Stimulated activated CD8-positive, alpha-beta memory T cell treated with anti-CD3 and anti-CD28 coated beads, Interleukin-7, amount 100 ng/mL, for 24 hours (primary cell): ENCODE data around the gene MRPS23.

Experiments
- DNase-seq: peaks from one replicate; pipeline ENCODE4 v3.0.0-alpha.2; 2020; ENCODE audit warnings: low read depth

MRPS23 gene

DNA sequence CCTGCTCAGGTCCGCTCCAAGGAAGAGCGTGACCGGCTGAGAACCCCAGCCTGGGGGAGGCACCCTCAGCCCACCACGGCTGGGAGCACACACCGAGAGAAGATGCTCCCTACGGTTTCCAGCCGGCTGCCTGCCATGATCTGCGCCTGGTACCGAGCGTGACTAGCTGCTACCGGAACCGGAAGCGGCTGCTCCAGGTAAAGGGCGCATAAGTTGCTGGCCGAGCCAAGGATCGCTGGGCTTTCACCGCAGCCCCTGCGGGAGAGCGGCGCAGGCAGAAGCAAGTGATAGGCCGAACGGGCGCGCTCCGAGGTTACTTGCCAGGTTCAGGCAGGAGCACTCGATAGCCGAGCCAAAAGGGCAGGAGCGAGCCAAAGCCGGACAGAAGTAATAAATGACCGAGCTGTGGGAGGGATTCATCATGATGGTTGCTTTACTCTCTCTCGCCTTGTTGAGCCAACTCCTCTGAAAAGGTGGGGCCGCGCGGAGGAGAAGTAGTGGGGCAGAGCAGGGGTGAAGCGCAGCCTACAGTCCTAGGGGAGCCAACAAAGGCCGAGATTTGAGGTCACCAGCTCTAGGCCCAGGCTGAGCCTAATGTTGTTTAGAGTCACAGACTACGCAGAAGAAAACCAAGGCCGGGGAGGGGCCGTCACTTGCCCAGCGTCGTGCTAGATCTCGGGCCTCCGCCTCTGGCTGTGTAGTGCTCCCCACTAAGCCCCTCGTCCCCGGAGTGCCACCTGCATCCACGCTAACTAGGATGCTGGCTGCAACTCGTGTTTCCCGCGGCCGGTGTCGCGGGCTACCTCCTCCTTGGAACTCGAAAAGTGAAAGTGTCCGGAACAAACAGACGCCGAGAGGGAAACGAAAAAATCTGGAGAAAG is at the start of gene MRPS23:
MRPS23 (minus strand) TSS at position 171 of the 881 bp plus-strand sequence; CDS start at position 137, 34 bp downstream.
- peak; percentile 89 for DNase-seq

DNA sequence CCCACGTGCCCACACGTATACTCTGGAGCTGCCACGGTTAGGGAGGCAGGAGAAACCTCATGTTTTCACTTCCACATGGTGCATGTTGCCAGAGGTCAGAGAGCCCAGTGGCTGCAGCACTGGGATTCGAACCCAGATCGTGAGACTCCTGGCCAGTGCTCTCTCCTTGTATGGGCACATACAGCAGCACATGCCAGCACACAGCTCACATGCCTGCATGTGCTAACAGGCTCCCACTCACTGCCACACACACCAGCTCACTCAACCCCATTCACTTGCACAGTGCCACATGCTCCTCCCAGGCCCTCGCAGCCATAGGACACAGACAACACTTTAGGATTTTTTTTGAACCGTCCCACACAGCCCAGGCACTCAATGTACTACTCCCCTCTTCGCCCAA is 49.5 kb upstream of the MRPS23 start:
- DNase-seq = no peak

DNA sequence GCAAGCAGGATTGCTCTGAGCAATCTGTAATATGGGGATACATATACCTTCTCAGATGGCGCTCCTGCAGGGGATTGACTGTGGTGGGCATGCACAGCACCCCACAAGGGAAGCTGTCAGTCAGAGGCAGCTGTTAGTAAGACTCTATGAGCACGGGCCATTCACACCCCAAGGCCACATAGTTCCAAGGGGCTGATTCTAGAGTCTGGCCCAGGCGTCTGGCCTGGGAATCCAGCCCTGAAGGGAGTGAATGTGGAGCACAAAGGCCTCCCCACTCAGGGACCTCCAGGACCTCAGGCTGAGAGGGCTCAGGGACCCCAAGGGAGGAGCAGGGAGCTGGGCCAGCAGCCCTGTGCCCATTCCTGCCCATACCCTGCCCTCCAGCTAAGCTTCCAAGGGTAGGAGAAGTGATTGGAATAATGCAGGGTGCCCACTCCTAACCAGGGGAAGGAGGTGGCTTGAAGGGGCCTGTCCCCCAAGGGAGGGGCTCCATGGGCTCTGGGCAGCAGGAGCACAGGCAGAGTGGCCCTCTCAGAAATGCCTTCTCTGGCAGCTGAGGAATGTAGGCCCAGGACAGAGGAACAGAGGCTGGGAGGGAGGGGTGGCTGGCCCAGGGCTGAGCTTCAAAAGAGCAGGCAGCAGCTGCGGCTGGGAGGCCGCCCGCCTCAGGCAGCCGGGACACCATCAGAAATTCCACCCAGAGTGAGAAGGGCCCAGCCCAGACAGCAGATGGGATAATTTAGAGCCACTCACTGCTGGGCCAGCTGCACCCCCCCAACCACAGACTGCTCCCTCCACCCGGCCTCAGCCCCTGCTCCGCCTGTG is 48.9 kb upstream of the MRPS23 start:
- no peak for DNase-seq

DNA sequence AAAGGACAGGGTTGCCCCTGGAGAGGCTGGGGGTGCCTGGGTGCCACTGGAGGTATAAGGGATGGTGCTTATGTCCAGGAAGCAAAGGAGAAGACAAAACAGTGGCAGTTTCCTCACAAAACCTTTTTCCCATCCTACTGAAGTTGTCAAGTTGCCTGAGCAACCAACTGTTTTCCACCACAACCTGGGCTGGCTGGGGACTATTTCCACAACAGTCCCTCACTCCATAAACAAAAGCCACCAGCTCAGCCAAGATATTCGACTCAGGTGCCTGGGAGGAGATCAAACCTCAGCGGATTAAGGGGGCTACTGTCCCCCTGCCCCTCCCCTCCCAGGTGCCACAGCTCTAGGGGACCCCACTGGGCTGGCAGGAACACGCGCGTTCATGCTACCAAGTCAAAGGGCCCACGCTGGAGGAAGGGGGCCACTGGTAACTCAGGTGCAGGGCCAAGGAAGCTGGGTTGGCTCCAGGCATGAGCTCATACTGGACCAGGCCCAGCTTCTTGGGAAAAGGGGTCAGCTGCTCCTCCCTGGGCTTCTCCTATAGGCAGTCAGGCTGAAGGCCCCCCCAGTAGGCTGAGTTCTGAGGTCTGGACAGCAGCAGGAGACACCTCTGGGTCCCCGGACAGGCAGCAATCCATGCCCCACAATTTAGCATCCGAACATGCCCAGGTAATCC is 45.7 kb upstream of the MRPS23 start:
- no peak for DNase-seq

DNA sequence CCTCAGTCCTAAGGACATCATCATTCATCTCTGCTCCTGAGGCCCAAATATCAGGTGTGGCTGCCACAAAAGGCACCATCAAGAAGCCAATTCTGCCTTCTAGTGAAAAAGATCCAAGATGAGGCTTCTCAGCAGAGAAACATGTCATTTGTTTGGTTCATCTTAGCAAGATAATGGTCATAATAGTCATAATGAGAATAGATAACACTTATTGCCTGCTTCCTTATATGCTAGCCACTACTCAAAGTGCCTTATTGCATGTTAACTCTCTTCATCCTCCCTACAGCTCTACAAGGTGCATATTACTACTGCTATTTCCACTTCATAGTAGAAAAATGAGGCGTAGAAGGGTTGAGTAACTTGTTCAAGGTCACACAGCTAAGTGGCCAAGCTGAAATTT is 45.0 kb upstream of the MRPS23 start:
- no peak for DNase-seq

DNA sequence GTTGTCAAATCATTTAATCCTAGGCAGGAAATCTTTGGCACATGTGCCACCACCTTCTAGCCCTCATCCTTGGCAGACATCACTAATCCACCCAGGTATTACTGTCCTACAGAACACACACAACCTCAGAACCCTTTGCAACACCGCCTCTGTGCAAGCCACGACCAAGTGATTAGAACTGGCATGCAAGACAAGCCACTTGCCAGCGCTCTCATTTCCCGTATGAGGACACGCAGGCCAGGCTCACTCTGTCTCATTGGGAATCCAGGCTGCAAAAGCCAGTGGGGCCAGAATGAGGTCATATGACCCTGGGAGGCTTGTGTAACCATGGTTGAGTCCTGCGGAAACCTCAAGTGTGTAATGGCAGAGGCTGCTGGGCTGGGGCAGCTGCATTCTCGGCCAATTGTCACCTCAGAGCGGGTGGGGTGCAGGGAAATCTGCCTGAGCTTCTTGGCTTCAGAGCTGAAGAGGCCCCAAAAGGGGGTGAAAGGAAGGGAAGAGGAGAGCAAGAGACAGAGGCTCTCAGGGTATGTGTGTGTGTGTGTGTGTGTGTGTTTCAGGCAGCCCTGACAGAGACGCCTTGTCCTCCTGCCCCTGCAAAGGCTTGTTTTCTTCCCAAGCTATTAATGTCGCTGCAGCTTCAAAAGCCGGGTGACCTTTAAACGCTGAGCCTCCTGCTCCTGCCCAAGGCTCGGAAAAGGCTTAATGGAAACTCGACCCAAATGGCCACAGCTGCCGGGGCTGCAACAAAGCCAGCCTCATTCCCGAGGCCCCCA is 43.2 kb upstream of the MRPS23 start:
- no peak for DNase-seq

DNA sequence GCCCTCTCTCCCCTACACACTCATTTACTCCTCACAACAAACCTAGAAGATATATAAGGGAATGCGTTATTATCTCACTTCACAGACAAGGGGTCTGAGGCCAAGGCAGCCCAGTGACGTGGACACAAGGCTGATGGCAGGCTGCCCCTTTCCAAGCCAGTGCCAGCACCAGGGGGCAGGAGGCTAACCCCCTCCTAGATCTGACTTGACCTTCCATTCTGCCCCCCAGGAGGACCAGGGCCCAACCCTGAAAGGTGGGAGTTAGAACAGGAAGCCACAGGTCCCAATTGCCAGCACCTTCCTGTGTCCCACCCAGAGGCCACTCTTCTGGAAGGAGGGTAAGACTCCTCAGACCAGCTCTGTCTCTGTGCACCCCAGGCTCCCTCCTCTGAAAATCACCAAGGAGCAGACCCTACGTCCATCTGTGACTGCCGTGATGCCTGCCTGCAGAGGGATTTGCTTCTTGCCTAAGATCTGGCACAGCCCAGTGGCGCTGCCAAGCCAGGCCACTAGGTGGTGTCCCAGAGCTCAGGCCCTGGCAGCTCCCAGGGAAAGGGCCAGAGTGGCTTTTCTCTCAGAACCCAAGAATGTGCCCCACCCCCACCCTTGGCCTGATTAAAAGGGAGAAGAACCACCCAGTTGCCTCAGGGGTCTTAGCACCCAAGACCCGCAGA is 42.4 kb upstream of the MRPS23 start:
- peak; percentile 69 for DNase-seq

DNA sequence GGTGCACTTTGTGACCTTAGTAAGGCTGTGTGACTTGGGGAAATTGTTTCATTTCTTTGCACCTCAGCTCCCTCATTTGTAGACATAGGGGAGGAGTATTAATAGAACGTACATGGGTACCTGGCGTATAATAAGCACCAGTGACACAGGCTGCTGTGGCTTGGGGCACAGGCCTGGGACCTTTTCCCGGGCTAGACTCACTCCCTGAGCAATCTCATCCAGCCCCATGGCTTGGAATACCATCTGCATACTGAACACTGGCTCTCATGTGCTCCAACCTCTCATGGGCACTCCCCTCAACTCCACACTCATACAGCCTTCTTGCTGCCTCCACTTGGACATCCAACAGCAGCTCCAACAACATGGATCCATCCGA is 41.0 kb upstream of the MRPS23 start:
- DNase-seq = no peak

DNA sequence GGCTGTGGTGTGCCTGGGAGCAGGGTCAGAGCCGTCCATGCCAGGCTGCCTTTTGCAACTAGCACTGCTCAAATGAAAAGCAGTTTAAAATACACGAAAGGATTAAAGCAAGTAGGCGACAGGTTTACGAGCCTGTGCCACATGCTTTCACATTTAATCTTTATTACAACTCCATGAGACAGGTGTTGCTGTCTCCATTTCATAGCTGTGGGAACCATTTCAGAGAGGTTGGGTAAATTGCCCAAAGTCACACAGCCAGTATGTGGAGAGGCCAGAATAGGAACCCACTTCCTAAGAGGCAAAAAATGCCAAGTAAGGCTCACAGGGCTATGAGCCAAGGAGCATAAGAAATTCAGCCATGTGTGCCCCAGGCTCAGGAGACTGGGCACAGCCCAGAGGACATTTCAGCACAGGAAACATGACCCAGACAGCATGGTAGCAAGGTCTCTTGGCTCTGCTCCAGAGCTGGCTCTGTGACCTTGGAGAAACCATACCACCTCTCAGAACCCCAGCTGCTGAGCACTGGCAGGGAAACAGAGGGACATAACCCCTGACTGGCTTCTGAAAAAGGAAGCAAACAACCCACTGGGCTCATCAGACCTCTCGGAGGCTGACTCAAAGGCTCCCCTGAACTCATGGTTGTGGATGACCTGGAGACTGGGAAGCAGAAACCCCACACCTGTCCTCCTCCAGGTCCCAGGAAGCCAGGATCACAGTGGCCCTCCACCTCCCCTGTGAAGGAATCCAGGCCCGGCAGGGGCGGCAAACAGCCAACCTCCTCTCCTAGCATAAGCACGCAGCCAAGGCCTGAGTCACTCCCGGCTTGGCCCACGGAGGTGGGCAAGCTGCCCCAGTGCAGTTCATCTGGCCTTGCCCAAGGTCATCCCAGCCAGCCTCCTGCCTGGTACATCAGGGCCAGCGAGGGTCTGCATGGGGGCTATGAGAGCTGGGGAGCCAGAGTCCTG is 40.3 kb upstream of the MRPS23 start:
- no peak for DNase-seq

DNA sequence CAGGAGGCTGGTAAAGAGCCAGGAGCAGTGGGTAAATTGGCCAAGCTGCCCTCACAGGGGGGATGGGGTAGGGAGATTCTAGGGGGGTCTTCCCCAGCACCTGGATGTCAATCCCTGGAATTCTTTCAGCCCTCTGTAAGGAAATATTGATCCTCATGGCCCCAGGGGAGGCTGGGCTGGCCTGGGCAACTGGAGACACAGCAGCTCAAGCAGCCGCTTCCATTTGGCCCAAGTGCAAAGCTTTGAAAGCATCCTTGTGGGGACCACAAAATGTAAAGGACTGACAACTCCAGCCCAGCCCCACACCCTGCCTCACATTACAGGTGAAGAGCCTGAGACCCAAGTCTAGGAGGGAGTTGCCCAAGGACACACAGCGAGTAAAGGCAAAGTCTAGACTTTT is 39.4 kb upstream of the MRPS23 start:
- no peak for DNase-seq

DNA sequence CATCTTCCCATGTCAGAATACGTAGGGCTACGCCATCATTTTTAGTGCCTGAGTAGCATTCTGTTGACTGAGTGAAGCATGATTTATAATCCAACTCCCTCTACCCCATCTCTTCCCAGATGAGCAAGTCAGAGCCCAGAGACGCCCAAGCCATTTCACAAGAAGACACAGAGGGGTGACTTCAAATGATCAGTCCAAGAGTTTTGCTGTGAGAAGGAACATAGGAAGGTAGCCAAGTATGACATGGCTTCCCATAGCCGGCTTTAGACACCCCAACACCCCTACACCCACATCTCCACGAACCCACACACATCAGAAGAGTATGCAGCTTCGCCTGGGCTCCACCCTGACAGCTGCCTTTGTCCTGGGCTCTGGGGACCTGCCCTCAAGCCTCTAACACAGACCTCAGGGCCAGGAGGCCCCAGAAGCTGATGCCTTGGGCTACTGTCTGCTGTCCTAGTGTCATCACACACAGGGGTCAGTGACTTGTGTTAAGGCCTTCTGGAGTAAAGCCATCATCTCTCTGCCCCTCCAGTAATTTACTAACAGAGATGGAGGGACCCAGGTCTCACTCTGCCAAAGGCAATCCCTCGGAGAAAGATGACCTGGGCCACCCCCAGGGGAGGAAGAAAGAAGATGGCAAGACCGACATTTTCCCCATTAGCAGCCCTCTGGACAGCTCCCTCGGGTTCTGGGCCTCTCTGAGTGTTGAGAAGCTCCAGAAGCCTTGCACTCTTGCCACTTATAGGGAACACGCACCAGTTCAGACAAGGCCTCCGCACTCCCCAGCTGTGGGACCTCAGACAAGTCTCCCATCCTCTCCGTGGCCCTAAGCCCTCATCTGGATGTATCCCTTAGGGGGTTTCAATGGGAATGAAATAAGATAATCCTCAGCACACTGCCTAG is 38.7 kb upstream of the MRPS23 start:
- no peak for DNase-seq

DNA sequence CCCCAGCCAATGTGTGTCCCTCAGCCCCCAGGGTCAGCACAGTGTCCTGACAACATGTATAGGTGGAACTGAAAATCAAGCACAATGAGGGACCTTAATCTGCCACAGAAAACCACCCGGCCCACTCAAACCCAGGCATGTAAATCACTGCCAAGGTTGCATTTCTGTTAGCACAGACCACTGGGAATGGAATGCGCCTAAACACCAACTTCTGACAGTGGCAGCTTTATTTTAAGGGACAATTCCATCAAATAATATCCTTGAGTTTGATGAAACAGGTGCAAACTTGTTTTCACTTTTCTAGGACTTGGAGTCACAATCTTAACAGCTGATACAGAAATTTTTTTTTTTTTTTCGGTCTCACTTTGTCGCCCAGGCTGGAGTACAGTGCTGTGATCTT is 37.3 kb upstream of the MRPS23 start:
- DNase-seq = no peak

DNA sequence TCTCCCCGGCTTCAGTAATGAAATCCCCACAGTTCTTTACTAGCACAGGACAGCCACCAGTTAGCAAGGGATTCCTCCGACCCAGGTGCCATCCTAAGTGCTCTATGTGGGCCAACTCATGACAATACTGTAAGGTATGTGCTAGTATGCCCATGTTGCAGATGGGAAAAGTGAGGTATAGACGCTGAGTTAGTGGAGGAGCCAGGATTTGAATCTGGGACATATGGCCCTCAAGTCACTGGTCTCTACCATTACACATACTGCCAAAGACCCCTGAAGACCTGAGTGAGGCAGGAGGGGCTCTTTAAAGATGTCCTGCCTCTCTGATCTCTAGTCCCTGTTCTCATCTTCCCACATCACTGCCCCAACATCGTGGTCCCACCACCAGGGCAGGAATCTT is 36.2 kb upstream of the MRPS23 start:
- DNase-seq = no peak

DNA sequence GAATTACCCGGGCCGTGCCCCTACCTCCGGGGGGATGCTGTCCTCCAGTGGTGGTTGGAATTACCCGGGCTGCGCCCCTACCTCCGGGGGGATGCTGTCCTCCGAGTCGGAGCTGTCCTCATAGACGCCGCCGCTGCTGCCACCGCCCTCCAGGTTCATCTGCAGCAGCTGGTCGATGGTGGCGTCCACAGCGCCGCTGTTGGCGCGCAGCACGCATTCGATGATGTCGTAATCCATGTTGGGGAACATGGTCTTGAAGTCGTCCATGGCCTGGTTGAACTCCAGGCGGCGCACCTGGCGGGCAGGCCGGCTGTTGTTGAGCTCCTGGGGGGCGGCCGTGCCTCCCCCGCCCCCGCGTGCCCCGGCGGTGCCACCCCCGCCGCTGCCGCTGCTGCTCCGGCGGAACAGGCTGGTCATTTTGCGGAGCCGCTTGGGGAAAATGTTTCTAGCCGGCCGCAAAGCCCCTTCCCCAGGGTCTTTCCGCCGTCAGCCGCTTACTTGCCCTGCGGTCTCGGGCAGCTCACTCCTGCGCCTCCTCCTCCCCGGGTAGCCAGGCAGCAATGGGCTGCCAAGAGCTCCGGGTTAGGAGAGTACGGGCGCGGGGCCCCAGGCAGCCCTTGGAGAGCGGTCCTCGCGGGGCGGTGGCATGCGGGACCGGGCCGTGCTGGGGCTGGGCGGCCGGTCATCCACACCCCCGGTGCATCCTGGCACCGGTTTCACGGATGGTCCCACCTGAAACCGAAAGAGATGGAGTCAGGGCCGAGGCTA is 35.5 kb upstream of the MRPS23 start:
- DNase-seq = no peak

DNA sequence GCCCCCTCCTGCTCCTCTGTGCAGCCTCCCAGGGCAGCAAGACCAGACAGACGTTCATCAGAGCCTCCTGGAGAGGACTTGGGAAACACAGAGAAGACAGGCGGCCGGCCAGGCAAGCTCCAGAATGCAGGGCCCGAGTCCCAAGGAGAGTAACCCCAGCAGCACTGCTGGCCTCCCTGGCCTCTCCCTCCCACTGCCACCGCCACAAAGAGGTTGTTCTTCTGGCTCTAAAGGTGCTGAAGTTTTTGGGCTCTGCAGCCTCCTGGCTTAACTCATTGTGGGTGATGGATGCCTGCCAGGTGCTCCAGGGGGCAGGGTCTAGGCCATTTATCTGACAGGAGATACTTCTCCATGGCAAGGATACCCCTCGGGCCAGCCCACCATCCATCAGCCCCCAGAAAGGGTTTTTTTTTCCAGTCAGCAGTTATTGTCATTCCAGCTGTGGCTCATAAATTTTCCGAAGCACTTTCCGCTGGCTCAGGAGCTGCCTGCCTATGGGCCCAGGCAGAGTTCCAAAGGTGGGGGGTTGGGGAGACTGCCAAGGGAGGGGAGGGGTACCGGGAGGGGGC is 32.0 kb upstream of the MRPS23 start:
- no peak for DNase-seq

DNA sequence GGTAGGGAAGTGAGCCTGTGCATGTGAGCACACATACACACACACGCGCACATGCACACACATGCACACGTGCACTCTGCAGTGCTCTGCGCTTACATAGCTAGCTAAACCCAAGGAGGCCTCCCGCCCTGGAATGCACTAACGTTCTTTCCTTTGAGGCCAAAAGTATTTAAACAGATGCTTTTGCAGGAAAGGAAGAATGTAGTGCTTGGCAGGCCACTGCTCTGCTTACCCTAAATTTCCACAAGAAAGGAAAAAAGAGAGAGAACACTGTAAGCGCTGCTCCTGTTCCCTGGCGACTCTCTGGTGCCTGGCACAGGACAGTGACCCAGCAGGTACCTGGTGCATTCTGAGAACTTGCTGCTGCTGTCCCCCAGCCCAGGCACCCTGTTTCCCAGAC is 31.3 kb upstream of the MRPS23 start:
- DNase-seq = no peak

DNA sequence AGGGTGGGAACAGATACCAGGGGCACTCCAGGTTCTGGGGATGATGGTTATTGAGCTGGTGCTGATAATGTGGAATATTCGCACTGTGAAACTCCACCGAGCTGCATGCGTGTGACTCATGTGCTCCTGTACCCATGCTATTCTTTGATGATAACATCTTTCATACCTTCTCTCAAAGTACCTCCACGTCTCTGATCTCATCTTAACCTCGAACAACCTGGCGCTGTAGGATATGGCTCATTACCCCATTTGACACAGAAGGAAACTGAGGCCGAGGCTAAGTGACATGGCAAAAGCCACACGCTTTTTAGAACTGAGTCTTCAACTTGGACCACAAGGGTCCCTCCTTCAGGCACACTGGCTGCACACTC is 30.2 kb upstream of the MRPS23 start:
- DNase-seq = no peak
